Activated T-cell treated with anti-CD3 and anti-CD28 coated beads, Interleukin-2, amount 50 U/mL, for 24 hours (primary cell): ENCODE measurements around the gene PIWIL1.

Experiments used
- DNase-seq: peaks from one replicate; pipeline ENCODE4 v3.0.0-alpha.2; 2020
- H3K27ac Mint-ChIP-seq: 2 replicates; pipeline ENCODE4 v1.8.0; 2020; ENCODE audit warnings: mild to moderate bottlenecking, mixed read lengths
- H3K27me3 Mint-ChIP-seq: 2 replicates; pipeline ENCODE4 v1.8.0; 2020; ENCODE audit warnings: mixed read lengths
- H3K36me3 Mint-ChIP-seq: 2 replicates; pipeline ENCODE4 v1.8.0; 2020; ENCODE audit warnings: low read depth, mixed read lengths
- H3K4me1 Mint-ChIP-seq: 2 replicates; pipeline ENCODE4 v1.8.0; 2020; ENCODE audit warnings: low read depth, mixed read lengths
- H3K4me3 Mint-ChIP-seq: 2 replicates; pipeline ENCODE4 v1.8.0; 2020; ENCODE audit warnings: mild to moderate bottlenecking, moderate library complexity, mixed read lengths
- H3K9me3 Mint-ChIP-seq: 2 replicates; pipeline ENCODE4 v1.8.0; 2020; ENCODE audit warnings: mixed read lengths

Gene PIWIL1

DNA sequence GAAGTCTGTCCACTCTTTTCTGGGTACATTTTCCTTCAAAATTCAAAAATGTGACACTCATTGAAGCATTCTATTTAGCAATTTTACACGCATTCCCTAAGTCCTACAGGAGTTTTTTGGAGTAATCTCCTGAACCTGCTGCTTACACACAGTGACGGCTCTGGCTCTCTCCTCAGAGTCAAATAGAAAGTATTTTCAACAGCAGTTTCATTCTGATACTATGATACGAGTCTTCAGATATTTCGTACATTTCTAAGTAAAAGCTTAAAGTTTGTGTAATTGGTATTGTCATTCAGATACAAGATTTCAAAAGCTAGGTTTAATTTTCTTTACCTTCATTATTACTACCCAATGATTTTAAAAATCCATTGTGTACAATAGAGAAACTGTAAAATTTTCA is 36.4 kb downstream of the PIWIL1 start:
- DNase-seq, result no peak
- H3K36me3 Mint-ChIP-seq, result no peaks in the 10 kb centered on the region
- H3K9me3 Mint-ChIP-seq, result no peaks in the 10 kb centered on the region
- H3K27ac Mint-ChIP-seq, result no peak overlapping the region
- peaks cover 27% of the 10 kb centered on the region for H3K27me3 Mint-ChIP-seq
- no peak overlapping the region for H3K4me3 Mint-ChIP-seq
- no peaks in the 10 kb centered on the region for H3K4me1 Mint-ChIP-seq

DNA sequence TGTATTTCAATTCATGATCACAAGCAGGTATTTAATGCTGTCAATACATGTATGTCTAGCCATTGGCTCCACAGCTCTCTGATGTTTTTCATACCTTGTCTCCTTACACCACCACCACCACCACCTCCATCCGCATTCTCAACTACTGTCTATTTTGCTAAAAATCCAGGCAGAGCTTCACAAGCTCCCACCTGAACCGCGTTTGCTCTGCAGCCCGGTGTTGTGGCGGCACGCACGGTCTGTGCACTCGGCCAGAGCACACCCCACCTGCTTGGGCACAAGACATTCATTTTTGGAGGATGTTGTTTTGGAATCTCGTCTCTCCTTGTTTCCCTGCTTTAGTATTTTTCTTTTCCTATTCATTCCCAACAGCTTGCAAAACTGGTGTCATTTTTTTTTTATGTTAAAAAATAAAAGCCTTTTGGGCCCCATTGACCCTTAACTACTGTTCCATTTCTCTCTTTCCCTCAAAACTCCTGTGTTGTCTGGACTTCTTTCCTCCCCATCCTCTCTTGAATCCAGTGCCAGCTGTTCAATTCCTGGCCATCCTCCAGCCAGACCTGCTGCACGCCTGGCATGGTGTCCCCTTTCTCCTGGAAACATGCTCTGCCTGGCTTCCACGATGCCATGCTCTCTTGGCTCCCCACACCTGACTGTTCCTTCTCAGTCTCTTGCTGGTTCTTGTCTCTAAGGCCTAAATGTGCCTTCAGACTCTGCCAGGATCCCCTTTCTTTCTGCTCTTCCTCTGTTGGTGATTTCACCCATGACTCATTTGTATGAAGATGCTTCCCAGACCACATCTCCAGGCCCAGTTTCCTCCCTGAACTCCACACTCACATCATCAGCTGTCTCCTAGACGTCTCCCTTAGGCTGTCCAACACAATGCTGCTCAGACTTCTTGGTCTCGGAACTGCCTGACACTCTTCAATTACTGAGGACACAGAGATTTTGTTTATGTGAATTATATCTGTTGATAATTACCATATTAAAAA is 37.9 kb downstream of the PIWIL1 start:
- no peak for DNase-seq
- no peaks in the 10 kb centered on the region for H3K36me3 Mint-ChIP-seq
- no peak overlapping the region for H3K4me3 Mint-ChIP-seq
- peaks cover 22% of the 10 kb centered on the region for H3K27me3 Mint-ChIP-seq
- no peaks in the 10 kb centered on the region for H3K4me1 Mint-ChIP-seq
- H3K27ac Mint-ChIP-seq, result no peak overlapping the region
- H3K9me3 Mint-ChIP-seq, result no peaks in the 10 kb centered on the region

DNA sequence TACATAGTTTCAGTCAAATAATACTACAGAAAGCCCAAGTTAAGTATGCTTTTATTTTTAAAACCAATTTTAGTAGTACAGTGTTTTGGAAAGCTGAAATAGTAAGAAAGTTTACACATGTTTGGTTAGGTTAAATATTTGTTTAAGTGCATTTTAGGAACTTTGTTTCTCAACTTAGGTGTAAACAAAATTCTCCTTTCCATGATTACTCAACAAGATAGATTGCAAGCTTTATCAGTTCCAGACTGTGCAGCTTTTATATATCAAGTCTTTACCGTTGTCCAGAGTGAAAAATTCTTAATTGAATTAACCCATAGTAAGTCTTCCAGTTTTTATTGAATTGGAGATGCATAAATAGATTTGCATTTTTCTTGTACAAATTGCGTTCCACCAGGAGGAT is 45.1 kb downstream of the PIWIL1 start:
- Mint-ChIP-seq H3K9me3 (peaks cover 8% of the 10 kb centered on the region), H3K27ac (no peak overlapping the region)

DNA sequence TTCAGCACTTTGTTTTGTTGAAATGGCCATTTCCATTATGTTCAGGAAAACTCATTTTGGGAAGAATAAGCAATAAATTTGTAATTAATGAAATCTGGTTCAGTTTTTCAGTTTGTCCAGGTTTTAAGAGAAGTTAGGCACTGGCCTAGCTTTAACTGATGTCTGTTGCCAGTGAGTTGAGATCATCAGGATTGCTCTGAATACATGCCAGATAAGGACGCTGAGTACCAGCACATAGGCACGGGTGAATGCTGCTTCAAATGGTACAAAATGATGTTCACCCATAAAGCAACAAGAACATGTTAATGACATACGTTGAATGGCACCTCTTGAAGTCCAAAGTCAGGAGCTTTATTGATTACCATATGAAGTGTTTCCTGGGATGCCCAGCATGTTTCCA is 46.5 kb downstream of the PIWIL1 start:
- H3K27me3 Mint-ChIP-seq, result peaks cover 14% of the 10 kb centered on the region
- no peak overlapping the region for H3K27ac Mint-ChIP-seq
- H3K36me3 Mint-ChIP-seq, result no peaks in the 10 kb centered on the region

More for the DNA sequence above, 45.1 kb downstream of the PIWIL1 start:
- Mint-ChIP-seq H3K4me1 (no peaks in the 10 kb centered on the region), H3K36me3 (no peaks in the 10 kb centered on the region), H3K27me3 (peaks cover 14% of the 10 kb centered on the region), H3K4me3 (no peak overlapping the region)
- no peak for DNase-seq

DNA sequence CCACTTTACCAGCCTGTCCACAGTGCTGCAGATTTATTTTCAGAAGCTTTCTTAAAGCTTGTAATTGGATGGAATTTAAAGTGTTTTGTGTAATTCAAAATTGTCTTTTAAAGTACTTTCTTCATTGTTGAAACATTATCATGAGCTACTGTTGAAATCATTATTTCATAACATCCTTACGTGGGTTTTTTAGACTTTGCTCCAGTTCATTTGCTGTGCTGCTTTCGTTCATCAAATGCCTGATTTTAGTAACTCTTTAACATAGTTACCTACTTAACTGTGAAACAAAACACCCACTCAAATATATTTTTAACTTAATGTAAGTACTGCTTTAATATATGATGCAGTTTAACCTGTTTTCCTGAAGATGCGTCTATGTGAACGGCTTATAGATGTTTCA is 47.5 kb downstream of the PIWIL1 start:
- Mint-ChIP-seq H3K27me3 (peaks cover 14% of the 10 kb centered on the region), H3K4me3 (no peak overlapping the region), H3K27ac (no peak overlapping the region), H3K4me1 (no peaks in the 10 kb centered on the region), H3K9me3 (peaks cover 14% of the 10 kb centered on the region), H3K36me3 (no peaks in the 10 kb centered on the region)
- DNase-seq, result no peak

More for the DNA sequence above, 46.5 kb downstream of the PIWIL1 start:
- no peak overlapping the region for H3K4me3 Mint-ChIP-seq
- no peak for DNase-seq
- H3K9me3 Mint-ChIP-seq, result peaks cover 13% of the 10 kb centered on the region
- H3K4me1 Mint-ChIP-seq, result no peaks in the 10 kb centered on the region

DNA sequence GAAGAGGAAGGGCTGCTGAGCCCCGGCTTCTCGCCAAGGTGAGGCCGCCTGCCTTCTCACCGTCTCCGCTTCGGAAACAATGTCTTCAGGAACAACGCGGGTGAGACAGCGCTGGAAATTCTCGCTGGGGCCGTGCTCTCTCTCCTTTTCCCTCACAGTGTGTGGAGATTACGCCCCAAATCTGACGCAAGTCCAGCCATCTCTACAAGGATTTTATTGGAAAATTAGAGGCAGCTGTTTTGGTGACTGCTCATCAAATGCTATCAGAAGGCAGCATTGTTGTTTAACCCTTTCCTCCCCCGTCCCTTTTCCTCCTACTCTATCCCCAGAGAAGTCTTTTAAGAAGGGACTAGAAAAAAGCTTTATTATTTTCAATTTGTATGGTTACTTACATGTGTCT is 53.5 kb downstream of the PIWIL1 start:
- Mint-ChIP-seq H3K36me3 (no peaks in the 10 kb centered on the region), H3K9me3 (peaks cover 8% of the 10 kb centered on the region), H3K27ac (no peak overlapping the region), H3K27me3 (peaks cover under 1% of the 10 kb centered on the region), H3K4me3 (no peak overlapping the region), H3K4me1 (no peaks in the 10 kb centered on the region)
- no peak for DNase-seq

DNA sequence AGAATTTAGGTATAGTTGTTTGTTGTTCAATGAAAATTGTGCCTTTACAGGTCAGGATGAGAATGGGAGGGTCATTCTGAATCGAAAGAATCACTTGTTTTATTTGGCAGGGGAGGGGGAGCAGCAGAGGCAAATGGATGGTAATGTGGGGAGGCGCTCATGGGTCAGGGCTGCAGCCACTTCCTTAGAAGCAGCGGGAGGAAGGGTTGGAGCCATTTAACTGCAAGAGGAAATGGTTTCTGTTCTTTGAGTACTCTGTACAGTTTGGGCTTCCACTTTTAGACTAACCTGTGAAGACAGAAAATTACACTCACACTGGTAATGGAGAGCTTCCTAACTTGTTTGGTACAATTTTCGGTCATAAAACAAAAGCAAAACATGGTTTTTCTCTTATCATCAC is 57.2 kb downstream of the PIWIL1 start:
- Mint-ChIP-seq H3K4me3 (no peak overlapping the region), H3K27me3 (peaks cover 9% of the 10 kb centered on the region), H3K27ac (no peak overlapping the region), H3K36me3 (no peaks in the 10 kb centered on the region), H3K4me1 (no peaks in the 10 kb centered on the region), H3K9me3 (peaks cover 2% of the 10 kb centered on the region)
- DNase-seq, result no peak

DNA sequence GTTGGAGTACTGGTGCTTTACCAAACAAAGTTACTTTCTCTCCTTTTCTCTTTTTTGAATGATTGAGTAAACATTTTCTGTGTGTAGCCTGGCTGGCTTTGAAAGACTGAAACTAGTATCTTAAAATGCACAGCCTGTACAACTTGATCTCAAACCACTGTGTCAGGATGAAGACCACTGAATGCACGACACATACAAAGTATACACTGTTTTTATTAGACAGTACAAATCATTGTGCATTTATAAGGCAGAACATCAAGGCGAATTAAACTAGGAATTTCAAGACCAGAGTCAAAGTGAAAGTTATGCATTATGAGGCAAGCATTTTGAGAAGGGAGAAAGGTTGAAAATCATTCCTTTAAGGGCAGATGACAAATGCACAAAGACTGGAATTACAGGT is 59.0 kb downstream of the PIWIL1 start:
- H3K27me3 Mint-ChIP-seq, result peaks cover 9% of the 10 kb centered on the region
- no peaks in the 10 kb centered on the region for H3K9me3 Mint-ChIP-seq
- no peaks in the 10 kb centered on the region for H3K4me1 Mint-ChIP-seq
- H3K36me3 Mint-ChIP-seq, result no peaks in the 10 kb centered on the region
- no peak for DNase-seq
- no peak overlapping the region for H3K4me3 Mint-ChIP-seq
- H3K27ac Mint-ChIP-seq, result no peak overlapping the region

DNA sequence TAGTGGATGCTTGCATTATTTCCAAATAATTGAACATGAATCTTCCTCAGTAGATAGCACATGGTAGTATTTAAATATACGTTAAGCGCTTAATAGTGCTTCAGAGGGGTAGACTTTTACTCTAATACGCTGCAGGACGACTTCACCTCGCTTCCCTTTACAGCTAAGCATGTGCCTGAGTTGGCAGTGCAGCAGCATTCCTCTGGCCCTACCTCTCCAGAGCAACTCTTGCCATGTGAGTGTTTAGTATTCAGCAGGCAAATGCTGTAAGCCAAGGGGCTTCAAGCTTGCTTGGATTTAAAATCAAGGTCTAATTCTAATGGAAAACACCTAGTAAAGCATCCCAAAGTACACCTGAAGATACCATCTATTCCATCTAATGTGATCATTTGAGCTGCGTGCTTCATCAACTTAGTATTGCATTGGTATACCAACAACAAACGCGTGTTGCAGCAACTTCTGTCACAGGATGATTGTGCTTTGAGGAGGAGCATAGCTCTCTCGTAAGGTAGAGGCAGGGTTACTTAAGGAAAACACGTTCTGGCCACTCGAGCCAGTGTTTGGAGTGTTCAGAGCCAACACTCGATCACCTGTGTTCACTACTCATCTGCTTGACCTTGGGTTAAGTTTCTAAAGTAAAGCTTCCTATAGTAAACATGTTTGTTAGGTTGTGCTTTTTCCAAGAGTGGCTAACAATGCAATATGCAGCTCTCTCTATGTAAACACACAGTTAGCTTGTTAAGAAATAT is 60.6 kb downstream of the PIWIL1 start:
- H3K36me3 Mint-ChIP-seq, result no peaks in the 10 kb centered on the region

DNA sequence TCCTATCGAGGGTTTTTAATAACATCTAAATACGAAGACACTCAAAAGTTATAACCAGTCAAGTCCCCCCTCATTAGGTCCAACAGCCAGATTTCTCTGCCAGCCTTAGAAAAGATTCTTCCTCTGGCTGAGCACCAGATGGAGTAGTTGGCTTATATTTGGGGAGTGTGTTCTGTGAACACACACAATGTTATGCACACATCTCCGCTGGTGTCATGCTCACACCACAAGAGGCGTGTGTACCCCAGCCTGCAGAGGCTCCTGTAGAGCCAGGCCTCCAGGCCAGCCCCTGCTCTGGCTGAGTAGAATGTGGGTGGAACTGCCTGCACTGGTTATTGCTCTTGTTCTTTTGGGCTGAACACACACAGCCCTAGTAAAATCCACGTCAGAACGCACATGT is 64.0 kb downstream of the PIWIL1 start:
- Mint-ChIP-seq H3K4me3 (no peak overlapping the region), H3K27ac (no peak overlapping the region), H3K27me3 (peaks cover 3% of the 10 kb centered on the region), H3K36me3 (no peaks in the 10 kb centered on the region), H3K9me3 (no peaks in the 10 kb centered on the region), H3K4me1 (no peaks in the 10 kb centered on the region)
- no peak for DNase-seq

More for the DNA sequence above, 60.6 kb downstream of the PIWIL1 start:
- H3K27ac Mint-ChIP-seq, result no peak overlapping the region
- H3K4me3 Mint-ChIP-seq, result no peak overlapping the region
- no peak for DNase-seq
- H3K27me3 Mint-ChIP-seq, result peaks cover 9% of the 10 kb centered on the region
- H3K4me1 Mint-ChIP-seq, result no peaks in the 10 kb centered on the region
- H3K9me3 Mint-ChIP-seq, result no peaks in the 10 kb centered on the region

DNA sequence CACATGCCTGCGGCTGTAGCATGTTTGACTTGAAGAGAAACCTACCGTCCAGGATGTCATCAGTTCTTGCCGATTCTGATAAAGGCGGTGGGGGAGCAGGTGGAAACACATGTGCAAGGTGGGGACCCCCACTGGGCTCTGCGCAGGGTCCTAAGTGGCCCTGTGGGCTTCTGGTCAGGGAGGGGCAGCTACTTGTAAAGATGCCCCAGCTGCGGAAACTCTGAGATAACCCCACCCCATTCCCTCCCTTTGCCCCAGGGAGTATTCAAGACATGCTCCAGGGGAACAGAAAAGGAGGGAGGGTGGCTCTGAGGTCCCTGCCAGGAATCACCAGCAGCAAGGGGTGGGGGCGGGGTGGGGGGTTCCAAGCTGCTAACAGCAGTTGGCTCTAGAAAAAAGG is 67.6 kb downstream of the PIWIL1 start:
- H3K36me3 Mint-ChIP-seq, result no peaks in the 10 kb centered on the region
- H3K4me1 Mint-ChIP-seq, result no peaks in the 10 kb centered on the region
- DNase-seq, result no peak
- no peak overlapping the region for H3K27ac Mint-ChIP-seq
- no peaks in the 10 kb centered on the region for H3K9me3 Mint-ChIP-seq
- H3K4me3 Mint-ChIP-seq, result no peak overlapping the region
- H3K27me3 Mint-ChIP-seq, result no peaks in the 10 kb centered on the region

DNA sequence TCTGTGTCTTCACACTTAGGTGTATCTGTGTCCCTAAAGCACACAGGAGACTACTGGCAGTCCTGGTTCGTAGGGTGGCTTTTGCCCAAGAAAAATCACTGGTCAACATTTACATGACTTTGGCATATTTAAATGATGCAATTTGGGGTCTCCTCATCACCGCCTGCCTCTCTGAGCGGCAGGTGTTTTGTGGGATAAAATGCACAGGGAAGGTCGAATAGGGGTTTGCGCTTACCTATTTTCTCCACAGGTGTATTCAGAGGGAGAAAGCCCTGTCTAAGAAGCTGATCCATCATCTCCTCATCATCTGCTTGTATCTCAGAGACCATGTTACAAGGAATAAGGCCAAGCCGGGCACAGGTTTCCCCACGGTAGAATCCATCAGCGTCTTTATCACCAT is 74.7 kb downstream of the PIWIL1 start:
- Mint-ChIP-seq H3K4me3 (no peak overlapping the region), H3K4me1 (no peaks in the 10 kb centered on the region), H3K36me3 (no peaks in the 10 kb centered on the region), H3K9me3 (no peaks in the 10 kb centered on the region), H3K27me3 (peaks cover 12% of the 10 kb centered on the region), H3K27ac (no peak overlapping the region)
- no peak for DNase-seq

DNA sequence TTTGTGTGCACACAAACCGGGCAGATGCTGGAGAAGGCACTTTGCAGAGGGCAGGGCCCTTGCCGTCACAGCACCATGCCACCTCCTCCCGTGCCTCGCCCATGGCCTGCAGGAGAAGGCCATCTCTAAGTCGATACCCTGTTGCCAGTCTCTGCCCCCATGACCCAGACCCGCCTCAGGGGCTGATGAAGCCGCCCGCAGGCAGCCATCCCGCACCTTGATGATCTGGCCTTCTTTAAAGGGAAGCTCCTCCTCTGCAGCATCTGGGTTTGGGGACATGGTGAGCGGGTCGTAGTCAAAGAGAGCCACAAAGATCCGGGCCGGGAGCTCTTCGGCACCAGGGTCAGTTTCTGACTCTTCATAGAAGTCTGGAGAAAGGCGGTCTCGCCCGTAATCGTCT is 76.2 kb downstream of the PIWIL1 start:
- H3K36me3 Mint-ChIP-seq, result no peaks in the 10 kb centered on the region
- H3K9me3 Mint-ChIP-seq, result no peaks in the 10 kb centered on the region
- peaks cover 12% of the 10 kb centered on the region for H3K27me3 Mint-ChIP-seq
- no peak overlapping the region for H3K27ac Mint-ChIP-seq
- H3K4me1 Mint-ChIP-seq, result no peaks in the 10 kb centered on the region
- no peak for DNase-seq
- no peak overlapping the region for H3K4me3 Mint-ChIP-seq

DNA sequence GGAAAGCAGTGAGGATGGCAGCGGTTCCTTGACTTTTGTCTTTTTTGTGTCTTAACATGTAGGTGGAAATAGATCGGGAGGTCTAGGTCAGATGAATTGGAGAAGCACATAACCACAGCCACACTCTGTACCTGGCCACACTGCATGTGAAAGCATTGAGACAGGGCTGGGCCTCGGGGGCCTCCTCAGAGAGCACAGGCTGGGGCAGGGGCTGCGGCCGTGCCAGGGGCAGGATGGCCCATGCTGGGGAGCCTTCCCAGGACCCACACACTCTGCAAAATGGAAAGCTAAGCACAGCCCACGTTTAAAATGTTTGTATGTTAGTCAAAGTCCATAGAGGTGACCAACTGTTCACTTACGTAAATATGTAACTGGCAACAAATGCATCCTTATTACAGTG is 76.7 kb downstream of the PIWIL1 start:
- no peaks in the 10 kb centered on the region for H3K4me1 Mint-ChIP-seq
- H3K27me3 Mint-ChIP-seq, result peaks cover 12% of the 10 kb centered on the region
- H3K9me3 Mint-ChIP-seq, result no peaks in the 10 kb centered on the region
- H3K4me3 Mint-ChIP-seq, result no peak overlapping the region
- H3K36me3 Mint-ChIP-seq, result no peaks in the 10 kb centered on the region
- DNase-seq, result no peak
- no peak overlapping the region for H3K27ac Mint-ChIP-seq

DNA sequence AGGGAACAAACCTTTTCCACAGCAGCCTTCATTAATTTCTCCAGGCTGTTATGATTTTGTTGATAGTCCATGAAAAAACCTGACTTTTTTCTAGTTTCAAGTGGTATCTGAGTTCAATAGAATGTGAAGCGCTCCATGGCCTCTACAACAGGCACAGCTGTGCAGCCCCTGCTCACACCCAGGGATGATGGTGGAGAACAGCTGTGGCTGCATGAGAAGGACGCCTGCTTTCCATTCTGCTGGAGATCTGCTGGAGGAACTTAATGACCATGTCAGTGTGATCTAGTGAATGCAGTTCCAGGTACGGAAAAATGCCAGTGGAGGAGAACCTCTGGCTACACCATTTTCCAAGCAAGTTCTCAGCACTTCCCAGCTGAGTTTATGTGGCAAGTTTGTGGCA is 80.6 kb downstream of the PIWIL1 start:
- no peak overlapping the region for H3K27ac Mint-ChIP-seq
- no peaks in the 10 kb centered on the region for H3K4me1 Mint-ChIP-seq
- H3K36me3 Mint-ChIP-seq, result no peaks in the 10 kb centered on the region
- no peaks in the 10 kb centered on the region for H3K9me3 Mint-ChIP-seq
- H3K27me3 Mint-ChIP-seq, result peaks cover 4% of the 10 kb centered on the region
- DNase-seq, result no peak
- H3K4me3 Mint-ChIP-seq, result no peak overlapping the region
